RCC 7860 (cell line): ENCODE results near the gene BORCS8.
A peak's percentile ranks its signal among the peaks of the same experiment; 100 is the strongest.
"Not testable (repeated sequence)": the region's sequence is repeated elsewhere in the genome, so short reads cannot be mapped to it uniquely, and the experiment has no call there.

Experiments used
- DNase-seq: peaks from one replicate; pipeline ENCODE4 v3.0.0-alpha.2; 2015; ENCODE audit warnings: low spot score
- FAIRE-seq: peaks from 2 replicates; lab custom pipeline; 2012; peaks lifted over from hg19 to GRCh38; lab: Jason Lieb, UNC

The BORCS8 gene

DNA sequence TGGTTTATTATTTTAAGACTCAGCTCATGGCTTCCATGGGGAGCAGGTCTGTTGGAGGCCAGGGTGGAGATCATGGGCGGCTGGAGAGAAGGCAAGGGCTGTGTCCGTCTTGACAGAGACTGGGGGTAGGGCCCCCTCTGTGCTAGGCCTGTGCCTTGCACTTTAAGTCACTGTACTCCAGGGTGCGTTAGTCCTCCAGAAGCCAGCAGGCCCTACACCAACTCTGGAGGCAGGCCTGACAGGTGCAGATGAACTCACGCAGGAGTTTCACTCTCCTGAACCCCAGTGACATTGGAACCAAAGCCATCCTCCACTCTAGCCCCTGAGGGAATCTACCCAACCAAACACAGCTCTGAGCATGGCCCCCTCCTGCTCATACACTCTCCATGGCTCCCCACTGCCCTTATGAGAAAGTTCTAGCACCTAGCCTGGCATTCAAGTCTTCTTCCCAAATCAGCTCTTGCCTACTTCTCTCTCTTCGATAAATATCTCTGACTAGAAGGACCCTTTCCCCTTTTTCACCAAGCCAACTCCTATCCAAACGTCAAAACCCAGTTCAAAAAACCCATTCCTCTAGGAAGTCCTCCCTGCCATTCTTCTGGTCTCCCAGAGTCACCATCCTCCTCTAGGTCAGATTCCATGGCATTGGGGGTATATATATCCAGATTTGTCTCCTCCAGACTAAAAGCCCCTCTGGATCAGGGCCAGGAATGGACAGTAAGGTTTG is 37.0 kb downstream of the BORCS8 start:
- no peak for DNase-seq
- no peak for FAIRE-seq

DNA sequence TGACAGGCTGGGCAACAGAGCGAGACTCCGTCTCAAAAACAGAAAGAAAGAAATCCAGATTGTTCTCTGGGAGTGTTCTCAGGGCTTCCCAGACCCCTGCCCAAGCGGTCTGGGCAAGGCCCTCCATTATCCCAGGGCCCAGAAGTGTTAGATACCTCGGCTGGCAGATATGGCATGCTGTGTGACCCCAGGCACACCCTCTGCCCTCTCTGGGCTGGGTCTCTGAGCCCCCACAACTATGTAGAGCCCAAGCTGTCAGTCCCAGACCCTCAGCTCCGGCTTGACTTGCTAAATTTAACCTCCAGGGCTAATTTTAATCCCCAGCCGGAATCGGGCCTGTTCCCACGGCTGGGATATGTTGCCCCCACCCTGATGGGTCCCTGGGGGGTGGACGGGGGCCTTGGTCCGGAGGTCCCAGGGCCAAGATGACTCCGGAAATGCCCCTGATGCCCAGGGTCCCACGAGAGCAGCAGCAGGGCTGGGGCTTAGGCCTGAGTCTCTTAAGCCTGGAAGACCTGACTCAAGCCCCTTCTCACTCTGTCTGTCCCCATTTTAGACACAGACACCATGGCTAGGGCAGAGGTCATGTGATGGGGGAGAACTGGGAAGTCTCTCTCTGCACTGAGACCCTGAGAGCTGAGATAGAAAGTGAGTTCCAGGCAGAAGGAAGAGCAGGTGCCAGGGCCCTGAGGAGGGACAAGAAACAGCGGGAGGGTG is 39.1 kb downstream of the BORCS8 start:
- no peak for FAIRE-seq
- DNase-seq = no peak

DNA sequence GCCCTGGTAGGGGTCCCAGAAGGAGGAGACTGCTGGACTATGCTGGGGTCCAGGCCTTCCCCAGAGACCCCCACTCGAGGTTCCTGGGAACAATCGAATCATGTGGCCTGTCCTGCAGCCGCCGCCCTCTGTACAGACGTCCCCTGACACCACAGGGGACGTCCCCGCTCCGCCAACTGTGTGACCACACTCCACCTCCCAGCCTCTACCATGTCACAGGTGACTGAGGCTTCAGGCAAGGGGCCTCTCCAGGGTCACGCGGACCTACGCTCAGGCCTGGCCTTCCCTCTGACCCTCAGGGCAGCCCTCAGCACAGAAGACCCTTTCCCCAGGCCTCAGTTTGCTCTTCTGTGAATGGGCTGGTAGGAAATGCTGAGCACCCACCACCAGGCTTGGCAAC is 40.5 kb downstream of the BORCS8 start:
- no peak for DNase-seq
- FAIRE-seq = no peak

DNA sequence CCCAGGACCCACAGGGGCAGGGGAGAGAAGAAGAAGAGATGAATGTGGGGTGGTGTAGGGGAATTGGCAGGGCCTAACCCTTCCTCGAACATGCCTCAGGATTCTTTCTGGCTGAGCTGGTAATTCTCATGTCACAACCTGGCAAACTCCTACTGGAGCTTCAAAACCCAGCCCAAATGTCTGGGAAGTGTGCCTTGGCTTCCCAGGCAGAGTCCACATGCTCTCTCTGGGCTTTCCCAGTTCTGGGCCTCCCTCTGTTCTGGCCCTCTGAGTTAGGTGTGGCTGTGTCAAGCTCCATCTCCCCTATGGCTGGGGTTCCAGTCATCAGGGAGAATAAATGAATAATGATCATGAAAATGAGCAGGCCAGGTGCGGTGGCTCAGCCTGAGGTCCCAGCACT is 42.5 kb downstream of the BORCS8 start:
- FAIRE-seq = no peak

DNA sequence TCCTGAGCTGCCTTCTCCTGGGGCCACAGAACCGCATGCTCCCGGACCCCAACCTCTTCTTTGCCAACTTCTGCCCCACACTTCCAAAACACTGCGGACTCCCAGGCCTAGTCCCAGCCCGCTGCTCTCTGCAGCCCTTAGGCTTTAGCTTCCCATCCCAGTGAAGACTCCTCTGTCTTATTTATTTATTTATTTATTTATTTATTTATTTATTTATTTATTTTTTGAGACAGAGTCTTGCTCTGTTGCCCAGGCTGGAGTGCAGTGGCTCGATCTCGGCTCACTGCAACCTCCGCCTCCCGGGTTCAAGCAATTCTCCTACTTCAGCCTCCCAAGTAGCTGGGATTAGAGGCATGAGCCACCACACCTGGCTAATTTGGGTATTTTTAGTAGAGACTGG is 43.4 kb downstream of the BORCS8 start:
- not testable (repeated sequence) for DNase-seq, FAIRE-seq

More for the DNA sequence above, 42.5 kb downstream of the BORCS8 start:
- no peak for DNase-seq

DNA sequence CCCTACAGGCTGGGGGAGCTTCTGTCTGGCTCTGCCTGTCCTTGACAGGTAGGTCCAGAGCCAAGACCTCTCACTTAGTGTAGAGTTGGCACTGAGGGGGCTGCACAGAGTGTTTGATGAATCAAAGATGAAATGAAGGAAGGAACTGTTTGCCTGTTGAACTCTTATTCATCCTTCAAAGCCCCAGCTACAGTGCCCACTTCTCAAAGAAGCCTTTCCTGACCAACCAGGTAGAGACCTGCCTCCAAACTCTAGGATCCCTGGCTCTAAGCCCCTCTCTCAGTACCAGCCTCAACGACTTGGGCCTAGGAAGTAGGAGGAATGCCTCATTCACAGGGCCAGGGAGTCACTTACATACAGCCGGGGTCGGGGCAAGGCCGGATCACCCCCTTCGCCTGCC is 44.6 kb downstream of the BORCS8 start:
- DNase-seq (no peak), FAIRE-seq (no peak)

DNA sequence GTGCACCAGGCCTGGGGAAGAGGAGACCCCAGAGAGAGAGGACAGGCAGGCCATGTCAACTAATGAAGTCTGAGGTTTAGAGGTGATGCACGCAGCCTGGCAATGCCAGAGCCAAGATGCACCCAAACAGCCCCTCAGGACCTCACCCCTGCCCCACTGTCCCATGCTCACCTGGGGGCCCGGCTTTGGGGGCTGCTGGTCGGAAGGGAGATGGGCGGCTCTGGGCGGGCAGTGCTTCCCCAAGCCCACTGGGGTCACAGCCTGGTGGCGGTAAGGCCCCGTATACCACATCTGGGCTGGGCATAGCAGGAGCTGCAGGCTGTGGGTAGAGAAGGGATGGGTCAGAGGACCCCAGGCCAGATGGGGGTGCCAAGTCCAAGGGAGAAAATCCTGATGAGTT is 45.1 kb downstream of the BORCS8 start:
- no peak for DNase-seq
- no peak for FAIRE-seq

DNA sequence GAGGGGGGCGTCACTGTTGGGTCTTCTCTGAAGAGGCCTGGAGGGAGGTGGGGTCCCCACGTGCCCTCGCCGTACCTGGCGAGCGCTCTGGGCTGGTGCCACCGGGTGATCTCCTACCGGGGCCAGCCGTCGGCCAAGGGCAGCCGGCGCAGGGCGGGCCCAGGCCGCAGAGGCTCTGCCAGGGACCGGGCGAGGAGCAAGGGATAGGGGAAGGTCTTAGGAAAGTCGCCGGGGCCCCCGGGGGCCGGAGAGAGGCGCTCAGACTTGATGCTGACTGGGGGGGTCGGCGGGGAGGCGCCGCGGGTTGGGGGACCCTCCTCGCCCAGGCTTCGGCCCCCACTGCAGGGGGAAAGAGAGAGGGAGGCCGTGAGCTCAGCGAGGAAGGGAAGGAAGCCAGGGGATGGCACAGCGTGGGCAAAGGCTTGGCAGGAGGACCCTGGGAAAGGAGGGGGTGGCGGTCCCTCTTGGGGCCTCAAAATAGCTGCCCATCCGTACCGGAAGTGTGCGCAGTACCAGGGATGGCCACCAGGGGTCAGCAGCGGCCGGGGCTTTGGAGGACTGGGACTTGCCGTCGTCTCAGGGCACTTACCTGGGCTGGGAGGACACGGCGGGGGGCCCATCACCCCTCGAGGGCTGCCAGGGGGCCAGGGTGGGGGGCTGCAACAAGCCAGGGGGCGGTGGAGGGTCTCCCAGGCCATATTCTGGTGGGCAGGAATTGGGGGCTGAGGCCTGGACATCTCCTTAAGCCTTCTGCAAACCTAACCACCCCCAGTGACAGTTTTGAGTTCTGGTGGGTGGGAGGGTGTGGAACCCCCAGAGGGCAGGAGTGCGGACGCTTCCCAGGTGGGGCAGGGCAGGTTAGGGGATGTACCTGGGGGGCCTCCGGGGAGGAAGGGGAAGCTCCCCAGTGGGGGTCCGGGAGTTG is 46.0 kb downstream of the BORCS8 start:
- DNase-seq = peak; percentile 22
- FAIRE-seq = no peak

DNA sequence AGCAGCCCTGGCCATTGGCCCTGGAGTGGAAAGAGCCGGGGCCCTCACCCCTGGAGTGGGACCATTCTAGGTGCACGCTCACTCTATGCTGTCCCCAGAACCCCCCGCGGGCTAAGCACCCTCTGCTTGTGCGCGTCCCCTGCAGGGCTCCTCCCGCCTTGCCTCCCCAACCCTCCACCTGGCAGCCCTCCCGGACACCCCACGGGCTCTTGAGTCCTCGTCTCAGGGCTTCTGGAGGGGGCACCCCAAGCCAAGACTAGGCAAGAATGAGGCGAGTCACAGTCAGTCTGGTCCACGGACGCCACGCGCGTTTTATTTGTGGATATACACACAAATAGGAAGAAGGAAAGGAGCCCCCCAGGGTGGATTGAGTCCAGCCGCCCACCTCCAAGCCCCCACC is 46.7 kb downstream of the BORCS8 start:
- no peak for FAIRE-seq

DNA sequence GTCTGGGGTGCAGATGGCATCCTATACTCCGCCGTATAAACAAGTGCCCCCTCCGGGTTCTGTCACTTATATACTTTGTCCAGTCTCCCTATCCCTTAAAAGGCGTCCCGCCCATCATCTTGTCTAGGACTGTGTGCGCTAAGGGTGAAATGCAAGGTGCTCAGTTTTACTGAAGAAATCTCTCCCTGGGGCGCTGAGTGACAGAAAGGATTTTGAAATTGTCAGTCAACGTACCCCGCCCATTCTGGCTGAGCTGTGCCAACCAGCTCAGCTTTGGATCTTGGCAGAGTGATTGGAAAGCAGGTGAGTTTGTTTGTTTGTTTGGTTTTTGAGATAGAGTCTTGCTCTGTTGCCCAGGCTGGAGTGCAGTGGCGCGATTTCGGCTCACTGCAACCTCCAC is 49.6 kb downstream of the BORCS8 start:
- DNase-seq (no peak), FAIRE-seq (no peak)

More for the DNA sequence above, 46.7 kb downstream of the BORCS8 start:
- DNase-seq = no peak

DNA sequence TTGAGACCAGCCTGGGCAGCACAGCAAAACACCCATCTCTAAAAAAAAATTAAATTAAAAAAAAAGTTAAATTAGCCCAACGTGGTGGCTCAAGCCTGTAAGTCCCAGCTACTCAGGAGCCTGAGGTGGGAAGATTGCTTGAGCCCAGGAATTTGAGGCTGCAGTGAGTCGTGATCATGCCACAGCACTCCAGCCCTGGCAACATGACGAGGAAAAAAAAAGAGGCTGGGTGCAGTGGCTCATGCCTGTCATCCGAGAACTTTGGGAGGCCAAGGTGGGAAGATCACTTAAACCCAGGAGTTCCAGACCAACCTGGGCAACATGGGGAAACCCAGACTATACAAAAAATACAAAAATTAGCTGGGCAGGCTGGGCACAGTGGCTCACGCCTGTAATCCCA is 51.5 kb downstream of the BORCS8 start:
- FAIRE-seq (no peak), DNase-seq (no peak)

DNA sequence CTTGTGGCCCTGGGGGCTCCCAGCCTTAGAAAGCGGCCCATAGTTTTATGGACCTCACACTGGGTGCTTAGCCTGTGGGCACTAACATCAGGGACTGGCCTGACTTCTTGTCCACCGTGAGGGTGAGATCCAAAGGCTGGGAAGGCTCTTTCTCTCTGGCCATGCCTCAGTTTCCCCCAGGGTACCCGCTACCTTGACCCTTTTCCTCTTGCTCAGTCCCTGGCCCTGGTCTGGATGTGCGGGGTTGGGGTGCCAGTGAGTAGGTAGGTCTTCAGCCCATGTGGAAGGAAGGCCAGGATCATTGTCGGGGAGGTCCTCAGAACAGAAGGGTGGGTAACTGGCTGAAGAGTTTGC is 52.1 kb downstream of the BORCS8 start:
- no peak for DNase-seq
- FAIRE-seq = no peak

DNA sequence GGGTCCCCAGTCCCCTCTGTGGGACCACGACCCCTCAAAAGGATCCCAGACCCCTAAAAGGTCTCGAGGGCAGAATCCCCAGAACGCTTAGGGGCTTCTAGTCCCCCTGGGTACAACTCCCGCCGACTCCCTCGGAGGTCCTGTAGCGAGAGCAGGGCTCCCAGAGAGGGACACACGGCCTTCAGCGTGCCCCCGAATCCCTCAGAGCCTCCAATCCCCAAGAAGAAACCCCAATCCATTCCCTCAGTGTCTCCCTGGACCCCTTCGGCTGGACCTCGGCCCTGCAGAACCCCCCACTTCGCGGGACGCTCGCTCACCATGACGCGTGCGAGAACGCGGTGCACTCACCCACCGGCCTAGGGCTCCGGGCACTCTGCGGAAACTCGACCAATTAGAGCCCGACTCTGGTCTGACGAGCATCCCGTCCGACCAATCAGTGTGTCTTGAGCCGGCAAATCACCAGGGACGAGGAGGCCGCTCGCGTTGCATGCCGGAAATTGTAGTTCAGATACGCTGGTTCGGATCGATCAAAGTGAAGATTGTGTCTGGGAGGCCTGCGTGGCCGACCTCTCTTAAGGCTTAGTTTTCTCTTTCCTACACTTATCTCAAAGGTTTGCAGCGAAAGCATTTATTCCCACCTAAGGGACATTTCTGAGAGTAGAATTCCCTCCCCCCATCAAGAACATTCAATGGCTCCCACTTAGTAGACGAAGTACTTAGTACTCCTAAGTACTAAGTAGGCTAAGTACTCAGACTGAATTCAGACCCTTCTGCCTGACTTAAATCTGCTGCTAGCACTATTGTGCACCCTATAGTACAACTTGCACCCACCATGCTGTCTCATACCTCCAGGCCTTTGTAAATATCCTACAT is 53.6 kb downstream of the BORCS8 start, which contains the start of gene TMEM161A:
Gene TMEM161A, minus strand, starts transcription at position 370 of the 873 bp plus-strand sequence. Its CDS starts 50 bp downstream, at position 320.
- FAIRE-seq = peak; percentile 72

DNA sequence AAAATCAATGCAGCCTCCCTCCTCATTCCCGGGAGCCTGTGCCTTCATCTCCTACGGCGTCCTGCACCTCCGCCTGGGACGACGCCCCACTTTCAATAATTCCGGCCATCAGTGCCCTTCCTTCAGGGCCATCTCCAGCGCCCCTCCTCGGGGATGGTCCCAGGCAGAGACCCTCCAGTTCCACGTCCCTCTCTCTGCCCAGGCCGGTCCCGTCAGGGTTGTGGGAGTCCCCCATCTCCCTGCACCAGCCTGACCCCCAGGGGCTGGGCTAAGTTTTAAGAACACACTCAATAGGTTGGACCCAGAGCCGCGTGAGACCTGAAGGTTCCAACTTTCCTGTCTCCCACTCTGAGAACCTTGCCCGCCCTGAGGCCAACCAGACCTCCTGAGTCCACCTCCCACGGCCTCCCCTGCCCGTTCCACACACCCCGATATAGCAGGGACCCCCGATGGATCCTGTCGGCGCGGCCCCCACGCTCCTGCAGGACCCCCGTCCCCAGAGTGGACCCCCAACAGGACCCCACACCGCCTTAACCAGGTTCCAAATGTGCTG is 54.3 kb downstream of the BORCS8 start:
- FAIRE-seq (no peak), DNase-seq (no peak)

More for the DNA sequence above, 53.6 kb downstream of the BORCS8 start, which contains the start of gene TMEM161A:
- peak; percentile 90 for DNase-seq

DNA sequence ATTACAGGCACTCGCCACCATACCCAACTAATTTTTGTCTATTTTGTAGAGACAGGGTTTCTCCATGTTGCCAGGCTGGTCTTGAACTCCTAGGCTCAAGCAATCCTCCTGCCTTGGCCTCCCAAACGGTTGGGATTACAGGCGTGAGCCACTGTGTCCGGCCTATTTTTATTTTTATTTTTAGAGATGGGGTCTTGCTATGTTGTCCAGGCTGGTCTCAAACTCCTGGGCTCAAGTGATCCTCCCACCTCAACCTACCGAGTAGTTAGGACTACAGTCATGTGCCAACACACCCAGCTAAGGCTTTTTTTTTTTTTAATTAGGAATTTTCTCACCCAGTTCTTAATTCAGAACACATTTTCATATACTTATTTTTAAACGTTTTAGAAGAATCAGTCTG is 56.2 kb downstream of the BORCS8 start:
- DNase-seq, FAIRE-seq: not testable (repeated sequence)

DNA sequence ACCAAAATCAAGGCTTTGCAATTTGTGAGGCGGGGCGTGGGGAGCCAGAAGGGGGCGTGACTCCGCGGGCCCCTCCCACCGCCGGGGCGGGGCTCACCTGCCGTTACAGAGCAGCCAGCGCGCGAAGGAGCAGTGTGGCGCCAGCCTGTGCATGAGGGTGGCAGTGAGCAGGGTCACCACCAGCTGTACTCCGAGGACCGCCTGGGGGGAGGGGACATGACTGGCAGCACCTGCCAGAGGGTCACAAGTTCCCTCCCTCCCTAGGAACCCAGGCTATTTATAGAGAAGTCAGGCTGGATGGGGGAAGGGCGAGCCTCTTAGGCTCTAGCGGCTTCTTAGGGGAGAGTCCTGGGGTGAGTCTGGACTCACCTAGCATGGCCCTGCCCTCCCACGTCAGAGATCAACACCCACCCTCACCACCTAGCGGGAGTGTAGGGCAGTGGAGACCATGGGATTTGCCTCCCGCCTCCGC is 57.2 kb downstream of the BORCS8 start:
- DNase-seq (no peak), FAIRE-seq (no peak)

DNA sequence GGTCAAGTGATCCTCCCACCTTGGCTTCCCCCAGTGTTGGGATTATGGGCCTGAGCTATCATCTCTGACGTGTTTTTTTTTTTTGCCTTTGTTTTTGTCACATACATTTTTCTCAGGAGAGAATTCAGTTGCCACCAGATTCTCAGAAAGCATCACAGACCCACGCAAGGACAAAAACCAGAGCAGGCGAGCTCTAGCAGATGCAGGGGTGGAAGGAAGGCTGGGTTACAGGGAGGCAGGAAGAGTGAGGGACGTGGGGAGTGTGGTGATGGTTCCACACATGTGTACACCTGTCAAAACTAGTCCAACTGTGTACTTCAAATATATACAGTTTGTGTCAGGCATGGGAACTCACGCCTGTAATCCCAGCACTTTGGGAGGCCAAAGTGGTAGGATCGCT is 58.0 kb downstream of the BORCS8 start:
- no peak for DNase-seq
- FAIRE-seq = no peak

DNA sequence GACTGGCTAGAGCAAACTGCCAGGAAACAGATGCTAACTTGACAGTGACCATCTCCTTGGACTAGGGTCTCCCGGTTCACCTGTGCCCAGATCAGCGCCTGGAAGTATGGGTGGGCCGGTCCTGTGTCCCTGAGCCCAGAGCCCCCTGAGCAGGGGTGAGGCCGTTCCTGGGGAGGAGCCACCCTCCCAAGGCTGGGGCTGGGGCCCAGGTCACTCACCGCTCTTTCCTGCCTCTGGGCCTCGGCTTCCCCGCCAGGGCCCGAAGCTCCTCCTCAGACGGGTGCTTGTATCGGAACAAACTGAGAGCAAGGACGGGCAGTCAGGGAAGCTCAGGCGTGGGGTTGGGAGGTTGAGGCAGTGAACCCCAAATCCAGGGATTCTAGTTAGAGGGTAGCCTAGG is 59.0 kb downstream of the BORCS8 start:
- FAIRE-seq (no peak), DNase-seq (no peak)

DNA sequence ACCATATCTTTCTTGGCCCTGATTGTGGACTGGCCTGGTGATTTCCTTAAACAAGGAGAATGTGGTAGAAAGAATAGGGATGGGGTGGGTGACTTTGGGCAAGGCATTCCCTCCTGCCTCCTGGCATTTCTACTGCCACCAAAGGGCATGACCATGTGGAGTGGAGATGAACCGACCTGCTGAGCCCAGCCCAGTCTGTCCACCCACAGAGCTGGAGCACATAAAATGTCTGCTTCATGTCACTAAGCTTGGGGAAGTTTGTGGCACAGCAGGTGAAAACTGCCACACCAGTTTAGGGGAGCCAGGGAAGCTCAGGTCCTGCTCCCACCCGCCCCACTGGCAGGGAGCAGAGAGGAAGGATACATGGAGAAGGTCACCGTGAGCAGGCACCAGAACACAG is 60.0 kb downstream of the BORCS8 start:
- FAIRE-seq = no peak
- DNase-seq = no peak
